H1 (cell line): ENCODE results near the gene GCSAM. TPM values are rescaled to one million over a fixed set of nuclear protein-coding genes. Genes with fewer than 3 reads are reported as not detected.

ENCODE experiments used
- ASH2L ChIP-seq: fragments of 200-600, 300-600 bp; sonication (generic); IDR thresholded peaks from one replicate; pipeline ENCODE4 v1.7.1; 2017; ENCODE audit warnings: low read length
- BRCA1 ChIP-seq: IDR thresholded peaks from 2 replicates; pipeline ENCODE4 v1.6.1; 2012; ENCODE audit warnings: low read depth, low read length, improper control_type of control experiment
- CBX5 ChIP-seq: fragments of 300-800, 300-1000 bp; sonication (generic); IDR thresholded peaks from 2 replicates; pipeline ENCODE4 v1.7.1; 2016; ENCODE audit warnings: antibody characterized with exemption, low read length, low read depth
- CHD7 ChIP-seq: fragments of 300-600 bp; sonication (generic); IDR thresholded peaks from 2 replicates; pipeline ENCODE4 v1.7.1; 2012; ENCODE audit warnings: low read length, moderate library complexity, mild to moderate bottlenecking, inconsistent platforms; ENCODE audit not compliant: insufficient replicate concordance
- E2F6 ChIP-seq: IDR thresholded peaks from 2 replicates; pipeline ENCODE4 v1.6.1; 2012; ENCODE audit warnings: inconsistent platforms
- KDM5A ChIP-seq: fragments of 200-600 bp; IDR thresholded peaks from 2 replicates; pipeline ENCODE4 v1.7.1; 2012; ENCODE audit warnings: mild to moderate bottlenecking, low read length, inconsistent platforms, mixed read lengths
- POLR2AphosphoS5 ChIP-seq: IDR thresholded peaks from 2 replicates; pipeline ENCODE4 v1.6.1; 2011; ENCODE audit warnings: low read depth, low read length
- RNF2 ChIP-seq: fragments of 200-900, 300-1000 bp; sonication (generic); IDR thresholded peaks from 2 replicates; pipeline ENCODE4 v1.7.1; 2016; ENCODE audit warnings: borderline replicate concordance, low read depth, mild to moderate bottlenecking, antibody characterized with exemption, low read length; ENCODE audit not compliant: poor library complexity, severe bottlenecking; ENCODE audit errors: missing control alignments
- SAP30 ChIP-seq: fragments of 300-600 bp; sonication (generic); IDR thresholded peaks from 2 replicates; pipeline ENCODE4 v1.7.1; 2012; ENCODE audit warnings: low read length, moderate library complexity, mild to moderate bottlenecking, inconsistent platforms; ENCODE audit not compliant: insufficient read depth, insufficient replicate concordance
- TAF7 ChIP-seq: optimal IDR thresholded peaks from 2 replicates; pipeline ENCODE3; 2011; ENCODE audit warnings: low read depth, mild to moderate bottlenecking, inconsistent platforms, low read length, moderate library complexity, borderline replicate concordance
- polyA plus RNA-seq, 7 experiments: library from polyadenylated mRNA; depleted of rRNA in 3 of 7; stranded (reverse) in 5 of 7; unstranded in 2 of 7; fragments of >200 nt in 5 of 7; fragments of 200-250 nt in 2 of 7; gene quantifications; 1 replicate in 5 of 7; 2 replicates in 1 of 7; 4 replicates in 1 of 7; pipeline versions ENCODE4 v1.2.1 to v1.2.3, GENCODE V29; 2011 to 2013; ENCODE audit warnings: missing spikeins in 2 of 7, mixed read lengths in 2 of 7
- total RNA-seq: library from RNA; stranded (reverse); fragmentation: NEBNext Ultra II Directional; extraction: Animal tissue kit (Norgen Biotek cat#: 25700); gene quantifications from 2 replicates; pipeline ENCODE4 v1.2.1, GENCODE V29; 2021

Gene GCSAM
- total and polyA plus RNA-seq, 2 of the 8 experiments (the other 6 are each of a cell fraction or from before 2014, with no cell fraction given): not detected

- TF ChIP-seq CHD7 (no peak), CBX5 (no peak), KDM5A (no peak), BRCA1 (no peak), RNF2 (no peak), ASH2L (no peak), POLR2AphosphoS5 (no peak), E2F6 (no peak), TAF7 (no peak), SAP30 (no peak)
Measured at GRCh38 chr3:112132554-112132953, 494 bp downstream of the GCSAM start (continued).
